Spleen (tissue), 11 donors: ENCODE results near the gene CNIH4. TPM values are rescaled to one million over a fixed set of nuclear protein-coding genes. Genes with fewer than 3 reads are reported as not detected.

Experiments
- DNase-seq: peaks from one replicate; pipeline ENCODE4 v3.0.0-alpha.2; 2020
- H3K27ac ChIP-seq, 8 donors: fragments of 200-600 bp; sonication (generic) in 7 of 8; 1 replicate in 4 of 8; 2 replicates in 4 of 8; pipeline versions ENCODE4 v1.5.0 to v1.8.0; 2016 to 2021; ENCODE audit warnings: inconsistent platforms in 4 of 8, mild to moderate bottlenecking in 4 of 8, moderate library complexity in 1 of 8
- H3K27me3 ChIP-seq, 7 donors: fragments of 200-600 bp; sonication (generic) in 6 of 7; replicated peaks in 1 of 7; 1 replicate in 4 of 7; 2 replicates in 3 of 7; pipeline versions ENCODE4 v1.5.0 to v1.8.0; 2016 to 2021; ENCODE audit warnings: inconsistent platforms in 3 of 7, mild to moderate bottlenecking in 1 of 7
- H3K36me3 ChIP-seq, 6 donors: fragments of 200-600 bp; sonication (generic) in 5 of 6; 1 replicate in 4 of 6; 2 replicates in 2 of 6; pipeline versions ENCODE4 v1.5.0 to v1.8.0; 2016 to 2021; ENCODE audit warnings: inconsistent platforms in 2 of 6
- H3K4me1 ChIP-seq, 6 donors: fragments of 200-600 bp; sonication (generic) in 5 of 6; 1 replicate in 3 of 6; 2 replicates in 3 of 6; pipeline versions ENCODE4 v1.5.0 to v1.8.0; 2016 to 2021; ENCODE audit warnings: inconsistent platforms in 3 of 6
- H3K4me3 ChIP-seq, 8 donors: fragments of 200-600 bp; sonication (generic) in 7 of 8; 1 replicate in 4 of 8; 2 replicates in 4 of 8; pipeline versions ENCODE4 v1.5.0 to v1.8.0; 2016 to 2021; ENCODE audit warnings: inconsistent platforms in 4 of 8, mild to moderate bottlenecking in 4 of 8, moderate library complexity in 2 of 8
- H3K9me3 ChIP-seq, 8 donors: fragments of 200-600 bp; sonication (generic) in 7 of 8; 1 replicate in 4 of 8; 2 replicates in 4 of 8; pipeline versions ENCODE4 v1.5.0 to v1.8.0; 2016 to 2021; ENCODE audit warnings: inconsistent platforms in 4 of 8
- CTCF ChIP-seq, 11 experiments: fragments of 200-600 bp in 7 of 11; fragments of 450-650 bp in 4 of 11; sonication (generic) in 4 of 11; IDR thresholded peaks in 8 of 11; conservative IDR thresholded peaks in 3 of 11; 1 replicate in 7 of 11; 2 replicates in 4 of 11; pipeline versions ENCODE4 v1.4.0 to v1.8.0; 2016 to 2021; ENCODE audit warnings: antibody characterized with exemption in 11 of 11, inconsistent platforms in 4 of 11, mild to moderate bottlenecking in 1 of 11
- POLR2A ChIP-seq, 3 donors: fragments of 450-650 bp; IDR thresholded peaks; one replicate each; pipeline ENCODE4 v1.5.1; 2017; ENCODE audit warnings: antibody characterized with exemption in 3 of 3, mild to moderate bottlenecking in 1 of 3
- POLR2AphosphoS5 ChIP-seq, 3 donors: sonication (generic); formaldehyde crosslinking; IDR thresholded peaks; one replicate each; pipeline ENCODE4 v1.5.1; 2017; ENCODE audit warnings: antibody characterized with exemption in 3 of 3
- WGBS, 5 donors: extraction: QIAGEN DNeasy Blood & Tissue Kit in 3 of 5; methylation state at CpG; one replicate each; pipeline versions ENCODE4 v1.1.5 to v1.1.7; 2013 to 2018; 5-methylcytosine and 5-hydroxymethylcytosine counted together
- intact Hi-C: fragments of 100-400 bp; cut with DNase I; formaldehyde crosslinking; loops from one replicate; pipeline ENCODE4 v1.15.0; 2023; ENCODE audit warnings: low total_unique reads
- polyA plus RNA-seq, 3 donors: library from polyadenylated mRNA; stranded (reverse); fragments of 200-250 nt; gene quantifications; one replicate each; pipeline ENCODE4 v1.2.1, GENCODE V29; 2013
- total RNA-seq, 7 donors: library from RNA; depleted of rRNA in 3 of 7; stranded (reverse); fragments of >200 nt in 3 of 7; fragmentation: NEBNext Ultra II Directional in 4 of 7; extraction: Animal tissue kit (Norgen Biotek cat#: 25700) in 4 of 7; gene quantifications; one replicate each; pipeline versions ENCODE4 v1.1.0 to v1.2.1, GENCODE V29; 2016 to 2021
- donor health status: healthy with polysubstance abuse.
- donor health status: DM: no; HTN: no; CAD: no; lungs with moderate emphysema.
- donor health status: DM: no; HTN: no; CAD: no.
- donor health status: Bipolar disorder and iron deficiency.
- donor health status: healthy.
- donor health status: DM: no; HTN: no; CAD: no.
- donor health status: DM: yes; HTN: yes; CAD: no.

The CNIH4 gene
- total and polyA plus RNA-seq, 10 donors = 19.3 to 47.1 (median 31.4) TPM

- intact Hi-C loops = no loop called here
- TF ChIP-seq CTCF (IDR thresholded peaks at IDR 0.05 in 8 of 11, conservative IDR thresholded peaks at IDR 0.05 in 3 of 11) = no peak
- no peak for TF ChIP-seq POLR2AphosphoS5 (IDR thresholded peaks at IDR 0.05)
- TF ChIP-seq POLR2A (IDR thresholded peaks at IDR 0.05) = no peak
- Histone ChIP-seq H3K36me3 (peaks cover 4 to 100% (median 91%) of the 10 kb centered on the region in 6 donors), H3K4me3 (no peak overlapping the region), H3K27ac (no peak overlapping the region), H3K4me1 (peaks cover 0 to 21% (median 0%) of the 10 kb centered on the region in 6 donors), H3K27me3 (no peaks in the 10 kb centered on the region), H3K9me3 (no peaks in the 10 kb centered on the region)
- DNase-seq = no peak
- 85 to 98% (median 89%) methylated on average over 1 of the region's 1 CpG for WGBS, 5 donors
Measured at GRCh38 chr1:224399887-224400286, 43.2 kb downstream of the CNIH4 start.

DNA sequence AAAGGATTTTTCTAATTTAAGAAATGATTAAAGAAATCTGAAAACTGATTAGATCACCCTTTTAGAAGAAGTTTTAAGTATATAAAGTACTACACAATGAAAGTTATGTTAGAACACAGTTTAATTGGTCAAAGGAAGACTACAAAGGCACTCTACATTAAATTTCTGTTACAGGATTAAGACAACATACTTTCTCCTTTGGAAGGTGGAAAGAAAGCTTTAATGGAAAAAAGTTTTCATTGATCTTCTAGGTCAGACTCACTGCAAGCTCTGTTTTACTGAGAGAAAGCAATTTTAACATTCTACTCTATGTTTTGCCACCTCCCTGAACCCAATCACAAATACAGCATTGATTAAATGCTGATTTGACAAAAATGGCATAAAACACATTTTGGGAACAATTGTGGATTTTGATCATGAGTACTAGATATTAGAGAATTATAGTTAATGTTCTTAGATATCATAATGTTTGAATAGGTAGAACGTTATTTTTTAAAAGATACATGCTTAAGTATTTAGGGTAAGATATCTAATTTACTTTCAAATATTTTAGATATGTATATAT is 45.9 kb downstream of the CNIH4 start:
- H3K4me1 ChIP-seq = peaks cover 0 to 28% (median 0%) of the 10 kb centered on the region in 6 donors
- WGBS, 5 donors = 83 to 95% (median 89%) methylated on average over 1 of the region's 1 CpG
- no peak for DNase-seq
- intact Hi-C loops = no loop called here
- H3K27ac ChIP-seq = peak overlapping the region in 1 of 8 donors; percentile 30
- no peaks in the 10 kb centered on the region for H3K9me3 ChIP-seq
- peaks cover 4 to 100% (median 82%) of the 10 kb centered on the region in 6 donors for H3K36me3 ChIP-seq
- TF ChIP-seq CTCF (IDR thresholded peaks at IDR 0.05 in 8 of 11, conservative IDR thresholded peaks at IDR 0.05 in 3 of 11) = no peak
- no peak for TF ChIP-seq POLR2AphosphoS5 (IDR thresholded peaks at IDR 0.05)
- no peak for TF ChIP-seq POLR2A (IDR thresholded peaks at IDR 0.05)
- H3K27me3 ChIP-seq = no peaks in the 10 kb centered on the region
- H3K4me3 ChIP-seq = no peak overlapping the region

DNA sequence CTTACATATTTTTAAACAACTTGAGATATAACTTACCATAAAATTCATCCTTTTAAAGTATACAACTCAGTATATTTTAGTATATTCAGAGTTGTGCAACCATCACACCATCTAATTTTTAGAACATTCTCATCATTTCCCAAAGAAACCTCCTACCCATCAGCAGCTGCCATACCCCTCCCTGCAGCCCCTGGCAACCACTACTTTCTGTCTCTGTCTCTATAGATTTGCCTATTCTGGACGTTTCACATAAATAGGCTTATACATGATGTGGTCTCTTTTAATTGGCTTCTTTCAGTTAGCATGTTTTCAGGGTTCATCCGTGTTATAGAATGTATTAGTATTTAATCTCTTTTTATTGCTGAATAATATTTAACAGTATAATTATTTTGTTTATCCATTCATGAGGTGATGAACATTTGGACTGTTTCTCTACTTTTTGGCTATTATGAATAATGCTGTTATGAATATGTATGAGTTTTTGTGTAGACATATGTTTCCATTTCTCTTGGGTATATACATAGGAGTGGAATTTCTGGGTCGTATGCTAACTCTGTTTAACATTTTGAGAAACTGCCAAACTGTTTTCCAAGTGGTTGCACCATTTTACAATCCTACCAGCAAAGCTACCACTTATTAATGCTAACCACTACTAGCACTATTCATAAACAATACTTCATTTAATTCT is 48.4 kb downstream of the CNIH4 start:
- TF ChIP-seq POLR2A (IDR thresholded peaks at IDR 0.05) (no peak), POLR2AphosphoS5 (IDR thresholded peaks at IDR 0.05) (no peak), CTCF (IDR thresholded peaks at IDR 0.05 in 8 of 11, conservative IDR thresholded peaks at IDR 0.05 in 3 of 11) (no peak)
- Histone ChIP-seq H3K36me3 (peaks cover 4 to 100% (median 79%) of the 10 kb centered on the region in 6 donors), H3K27me3 (no peaks in the 10 kb centered on the region), H3K4me1 (peaks cover 0 to 40% (median 0%) of the 10 kb centered on the region in 6 donors), H3K27ac (no peak overlapping the region), H3K9me3 (no peaks in the 10 kb centered on the region), H3K4me3 (no peak overlapping the region)
- 76 to 91% (median 81%) methylated on average over 3 of the region's 3 CpGs for WGBS, 5 donors
- intact Hi-C loops = no loop called here
- no peak for DNase-seq

DNA sequence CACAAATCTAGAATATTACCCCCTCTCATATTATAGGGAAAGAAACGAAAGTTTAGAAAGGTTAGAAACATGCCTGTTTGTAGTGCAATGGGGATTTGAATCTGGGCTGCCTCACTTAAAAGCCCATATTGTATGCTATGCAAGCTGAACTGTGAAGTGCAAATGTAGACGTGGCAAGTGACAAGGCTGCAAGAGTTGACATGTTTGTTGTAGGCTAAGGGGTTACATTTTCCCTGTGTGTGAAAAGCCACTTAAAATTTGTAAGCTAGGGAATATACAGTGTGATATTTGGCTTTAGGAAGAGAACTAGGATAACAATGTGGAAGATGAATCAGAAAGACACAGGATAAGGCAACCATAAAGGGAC is 48.9 kb downstream of the CNIH4 start:
- peaks cover 0 to 40% (median 0%) of the 10 kb centered on the region in 6 donors for H3K4me1 ChIP-seq
- 89 to 93% (median 91%) methylated on average over 2 of the region's 2 CpGs for WGBS, 5 donors

More for the DNA sequence above, 48.9 kb downstream of the CNIH4 start:
- TF ChIP-seq POLR2A (IDR thresholded peaks at IDR 0.05) (no peak), POLR2AphosphoS5 (IDR thresholded peaks at IDR 0.05) (no peak), CTCF (IDR thresholded peaks at IDR 0.05 in 8 of 11, conservative IDR thresholded peaks at IDR 0.05 in 3 of 11) (no peak)
- no peak overlapping the region for H3K4me3 ChIP-seq
- peaks cover 4 to 100% (median 80%) of the 10 kb centered on the region in 6 donors for H3K36me3 ChIP-seq
- intact Hi-C loops = no loop called here
- H3K27me3 ChIP-seq = no peaks in the 10 kb centered on the region
- H3K27ac ChIP-seq = no peak overlapping the region
- no peak for DNase-seq
- no peaks in the 10 kb centered on the region for H3K9me3 ChIP-seq
